ENCODE measurements around the gene FKBP5.
"Not testable (repeated sequence)": the region's sequence is repeated elsewhere in the genome, so short reads cannot be mapped to it uniquely, and the experiment has no call there.

FKBP5 gene

GRCh38 chr6:35544769-35545361 is 143.8 kb downstream of the FKBP5 start:
- no peak for DNase-seq (ENCODE audit: low read depth in 2 of 2)

- no peak for DNase-seq (ENCODE audit: low read depth in 2 of 2)
Observed at GRCh38 chr6:35543459-35544193, 145.1 kb downstream of the FKBP5 start.

GRCh38 chr6:35541836-35542235 is 146.9 kb downstream of the FKBP5 start:
- DNase-seq (ENCODE audit: low read depth in 2 of 2): no peak

- DNase-seq (ENCODE audit: low read depth in 2 of 2): no peak
Observed at GRCh38 chr6:35539223-35539622, 149.5 kb downstream of the FKBP5 start.

- not testable (repeated sequence) for DNase-seq (ENCODE audit: low read depth in 2 of 2)
Observed at GRCh38 chr6:35535847-35536246, 152.9 kb downstream of the FKBP5 start.

GRCh38 chr6:35534407-35535170 is 154.1 kb downstream of the FKBP5 start:
- no peak for DNase-seq (ENCODE audit: low read depth in 2 of 2)

GRCh38 chr6:35533981-35534380 is 154.7 kb downstream of the FKBP5 start:
- DNase-seq (ENCODE audit: low read depth in 2 of 2): no peak

- no peak for DNase-seq (ENCODE audit: low read depth in 2 of 2)
Observed at GRCh38 chr6:35532126-35532525, 156.6 kb downstream of the FKBP5 start.

- DNase-seq (ENCODE audit: low read depth in 2 of 2): no peak
Observed at GRCh38 chr6:35524380-35525020, 164.2 kb downstream of the FKBP5 start.
